Stimulated activated CD4-positive, alpha-beta T cell treated with anti-CD3 and anti-CD28 coated beads, TNF-alpha, amount 100 ng/mL, for 24 hours (primary cell): Measurements from ENCODE around the gene SSH2.
"Not testable (repeated sequence)": the region's sequence is repeated elsewhere in the genome, so short reads cannot be mapped to it uniquely, and the experiment has no call there.

ENCODE experiments used
- DNase-seq, 3 experiments: peaks; one replicate each; pipeline ENCODE4 v3.0.0-alpha.2; 2020; ENCODE audit warnings: low read depth in 3 of 3

SSH2 gene, protein sequence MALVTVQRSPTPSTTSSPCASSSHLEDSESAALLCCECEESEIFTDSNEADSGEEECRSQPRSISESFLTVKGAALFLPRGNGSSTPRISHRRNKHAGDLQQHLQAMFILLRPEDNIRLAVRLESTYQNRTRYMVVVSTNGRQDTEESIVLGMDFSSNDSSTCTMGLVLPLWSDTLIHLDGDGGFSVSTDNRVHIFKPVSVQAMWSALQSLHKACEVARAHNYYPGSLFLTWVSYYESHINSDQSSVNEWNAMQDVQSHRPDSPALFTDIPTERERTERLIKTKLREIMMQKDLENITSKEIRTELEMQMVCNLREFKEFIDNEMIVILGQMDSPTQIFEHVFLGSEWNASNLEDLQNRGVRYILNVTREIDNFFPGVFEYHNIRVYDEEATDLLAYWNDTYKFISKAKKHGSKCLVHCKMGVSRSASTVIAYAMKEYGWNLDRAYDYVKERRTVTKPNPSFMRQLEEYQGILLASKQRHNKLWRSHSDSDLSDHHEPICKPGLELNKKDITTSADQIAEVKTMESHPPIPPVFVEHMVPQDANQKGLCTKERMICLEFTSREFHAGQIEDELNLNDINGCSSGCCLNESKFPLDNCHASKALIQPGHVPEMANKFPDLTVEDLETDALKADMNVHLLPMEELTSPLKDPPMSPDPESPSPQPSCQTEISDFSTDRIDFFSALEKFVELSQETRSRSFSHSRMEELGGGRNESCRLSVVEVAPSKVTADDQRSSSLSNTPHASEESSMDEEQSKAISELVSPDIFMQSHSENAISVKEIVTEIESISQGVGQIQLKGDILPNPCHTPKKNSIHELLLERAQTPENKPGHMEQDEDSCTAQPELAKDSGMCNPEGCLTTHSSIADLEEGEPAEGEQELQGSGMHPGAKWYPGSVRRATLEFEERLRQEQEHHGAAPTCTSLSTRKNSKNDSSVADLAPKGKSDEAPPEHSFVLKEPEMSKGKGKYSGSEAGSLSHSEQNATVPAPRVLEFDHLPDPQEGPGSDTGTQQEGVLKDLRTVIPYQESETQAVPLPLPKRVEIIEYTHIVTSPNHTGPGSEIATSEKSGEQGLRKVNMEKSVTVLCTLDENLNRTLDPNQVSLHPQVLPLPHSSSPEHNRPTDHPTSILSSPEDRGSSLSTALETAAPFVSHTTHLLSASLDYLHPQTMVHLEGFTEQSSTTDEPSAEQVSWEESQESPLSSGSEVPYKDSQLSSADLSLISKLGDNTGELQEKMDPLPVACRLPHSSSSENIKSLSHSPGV (N-terminal part only)

GRCh38 chr17:29929533-29930408 lies at the start of gene SSH2:
SSH2 (minus strand) TSS chr17:29930228; CDS start chr17:29930000, 228 bp downstream.
- DNase-seq: peak; percentile 77 to 89 (median 81)

DNA sequence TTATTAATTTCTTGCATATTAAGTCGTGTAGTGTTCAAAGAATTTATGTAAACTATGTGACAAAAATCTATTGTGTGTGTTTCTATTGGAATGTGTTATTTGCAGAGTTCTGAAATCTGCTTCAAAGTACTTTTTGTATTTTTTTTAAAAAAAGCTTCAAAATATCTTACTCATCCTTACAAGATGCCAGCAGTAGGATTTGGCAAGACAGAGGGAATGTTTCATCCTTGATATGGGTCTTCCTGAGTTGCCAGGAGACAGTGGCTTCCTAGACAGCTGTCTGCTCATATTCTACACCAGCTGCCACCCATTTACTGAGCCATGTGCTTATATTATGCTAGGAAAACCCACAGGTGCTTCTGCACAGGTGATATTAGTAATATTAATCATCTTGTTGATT lies 47.8 kb upstream of the SSH2 start:
- DNase-seq: no peak

GRCh38 chr17:29973005-29973404 lies 43.0 kb upstream of the SSH2 start:
- no peak for DNase-seq

DNA sequence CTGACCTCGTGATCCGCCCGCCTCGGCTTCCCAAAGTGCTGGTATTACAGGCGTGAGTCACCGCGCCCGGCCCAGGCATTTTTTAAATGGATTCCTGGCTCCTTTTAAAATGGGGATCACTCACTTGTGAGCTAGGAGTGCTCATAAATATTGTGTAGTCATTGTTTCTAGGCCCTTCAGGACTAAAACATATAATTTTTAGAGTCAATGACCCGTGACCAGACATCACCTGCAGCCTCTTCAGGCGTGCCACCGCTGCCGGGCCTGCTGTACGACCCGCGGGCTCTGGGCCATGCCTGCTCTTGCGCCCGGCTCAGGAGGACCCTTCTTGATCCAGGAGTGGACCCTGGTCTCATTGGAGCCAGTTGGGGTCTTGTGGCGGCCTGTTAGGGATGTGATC lies 42.2 kb upstream of the SSH2 start:
- no peak for DNase-seq

DNA sequence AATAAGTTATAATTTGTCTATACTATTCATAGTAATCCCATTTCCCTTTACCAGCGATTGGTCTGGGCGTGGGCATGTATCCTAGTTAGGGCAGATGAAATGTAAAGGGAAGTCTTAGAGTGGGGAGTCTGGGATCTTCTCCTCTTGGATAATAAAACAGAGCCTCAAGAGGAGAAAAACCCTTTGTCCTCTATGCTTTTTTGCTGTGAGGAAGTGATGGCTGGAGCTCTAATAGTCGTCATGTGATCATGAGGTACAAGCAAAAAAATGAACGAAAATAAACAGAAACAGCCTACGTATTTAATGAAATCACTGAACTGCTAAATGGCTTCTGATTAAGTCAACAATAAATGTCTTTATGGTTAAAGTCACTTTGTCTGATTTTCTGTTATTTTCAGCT lies 38.2 kb upstream of the SSH2 start:
- no peak for DNase-seq

- DNase-seq: no peak
Measured at GRCh38 chr17:29962656-29963055, 32.6 kb upstream of the SSH2 start.

DNA sequence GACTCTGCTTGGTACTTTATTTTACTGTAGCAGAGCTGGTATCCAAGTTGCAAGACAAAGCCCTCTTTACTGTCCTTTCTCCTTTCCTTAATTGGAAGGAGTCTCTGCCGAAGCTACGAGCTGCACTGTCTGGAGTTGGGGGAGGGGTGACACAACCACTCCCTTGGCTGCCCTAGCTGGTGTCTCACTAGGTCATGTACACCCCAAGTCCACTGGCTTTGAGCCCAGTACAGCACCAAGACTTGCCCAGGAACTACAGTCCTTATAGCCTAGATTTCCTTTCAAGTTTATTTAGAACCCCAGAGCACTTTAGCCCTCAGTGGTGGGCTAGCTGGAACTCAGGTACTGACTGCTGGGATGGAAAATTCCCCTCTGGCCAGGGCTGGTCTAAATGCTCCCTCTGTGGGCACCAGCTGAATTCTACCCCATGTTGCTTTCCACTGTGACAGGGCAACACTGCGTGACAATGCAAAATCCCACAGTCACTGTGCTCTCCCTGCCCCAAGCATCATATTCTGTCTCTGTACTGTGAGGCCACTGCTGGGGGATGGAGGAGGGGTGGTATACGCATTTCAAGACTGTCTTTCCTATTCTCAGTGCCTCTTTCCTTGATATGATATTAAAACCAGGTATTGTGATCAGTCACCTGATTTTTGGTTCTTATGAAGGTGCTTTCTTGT lies 29.8 kb upstream of the SSH2 start:
- DNase-seq: no peak

- DNase-seq: no peak
Measured at GRCh38 chr17:29958947-29959657, 29.1 kb upstream of the SSH2 start.

DNA sequence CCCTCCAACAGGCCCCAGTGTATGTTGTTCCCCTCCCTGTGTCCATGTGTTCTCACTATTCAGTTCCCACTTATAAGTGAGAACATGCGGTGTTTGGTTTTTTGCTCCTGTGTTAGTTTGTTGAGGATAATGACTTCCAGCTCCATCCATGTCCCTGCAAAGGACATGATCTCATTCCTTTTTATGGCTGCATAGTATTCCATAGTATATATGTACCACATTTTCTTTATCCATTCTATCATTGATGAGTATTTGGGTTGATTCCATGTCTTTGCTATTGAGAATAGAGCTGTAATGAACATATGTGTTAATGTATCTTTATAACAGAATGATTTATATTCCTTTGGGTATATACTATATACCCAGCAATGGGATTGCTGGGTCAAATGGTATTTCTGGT lies 27.5 kb upstream of the SSH2 start:
- DNase-seq: not testable (repeated sequence)

DNA sequence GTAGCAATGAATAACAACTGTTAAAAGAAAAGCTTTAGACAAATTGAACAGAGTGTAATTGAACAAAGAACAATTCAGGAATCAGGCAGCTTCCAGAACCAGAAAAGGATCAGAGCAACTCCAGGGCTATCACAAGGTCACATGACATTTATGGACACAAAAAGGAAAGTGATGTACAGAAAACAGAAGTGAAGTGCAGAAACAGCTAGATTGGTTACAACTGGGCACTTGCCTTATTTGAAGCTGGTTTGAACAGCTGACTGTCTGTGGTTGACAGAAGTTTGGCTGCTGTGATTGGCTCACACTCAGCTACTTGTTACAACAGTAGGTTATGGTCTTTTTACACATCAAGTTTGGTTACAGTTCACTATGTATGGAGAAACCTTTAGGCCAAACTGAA lies 26.2 kb upstream of the SSH2 start:
- DNase-seq: no peak

DNA sequence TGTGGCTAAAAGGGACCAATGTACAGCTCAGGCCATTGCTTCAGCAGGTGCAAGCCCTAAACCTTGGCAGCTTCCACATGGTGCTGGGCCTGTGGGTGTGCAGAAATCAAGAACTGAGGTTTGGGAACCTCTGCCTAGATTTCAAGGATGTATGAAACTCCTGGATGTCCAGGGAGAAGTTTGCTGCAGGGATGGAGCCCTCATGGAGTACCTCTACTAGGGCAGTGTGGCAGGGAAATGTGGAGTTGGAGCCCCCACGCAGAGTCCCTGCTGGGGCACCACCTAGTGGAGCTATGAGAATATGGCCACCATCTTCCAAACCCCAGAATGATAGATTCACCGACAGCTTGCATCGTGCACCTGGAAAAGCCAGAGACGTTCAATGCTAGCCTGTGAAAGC lies 24.4 kb upstream of the SSH2 start:
- DNase-seq: no peak

DNA sequence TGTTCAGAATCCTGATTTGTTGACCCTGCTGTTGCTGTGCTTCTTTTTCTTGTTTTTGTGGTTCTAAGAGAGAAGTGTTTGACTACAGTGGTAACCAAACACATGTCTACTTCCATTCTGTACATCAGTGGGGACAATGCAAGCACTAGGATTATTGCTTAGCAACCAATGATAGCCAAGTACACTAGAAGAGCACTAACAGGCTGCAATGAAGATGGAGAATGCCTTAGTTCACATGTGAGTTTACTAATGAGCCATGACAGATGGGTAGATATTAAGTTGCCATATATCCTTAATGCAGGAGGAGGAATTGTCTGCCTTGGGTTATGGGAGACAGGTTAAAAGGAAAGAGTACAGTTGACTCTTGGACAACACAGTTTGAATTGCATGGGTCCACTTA lies 19.7 kb upstream of the SSH2 start:
- no peak for DNase-seq

GRCh38 chr17:29948448-29949215 lies 18.6 kb upstream of the SSH2 start:
- DNase-seq: no peak

- DNase-seq: no peak
Measured at GRCh38 chr17:29945281-29945680, 15.3 kb upstream of the SSH2 start.

- DNase-seq: no peak
Measured at GRCh38 chr17:29941334-29941733, 11.3 kb upstream of the SSH2 start, which contains the start of gene EFCAB5. EFCAB5 (plus strand) TSS chr17:29941634; CDS start chr17:29941797, 163 bp downstream.

GRCh38 chr17:29936724-29937123 lies 6.7 kb upstream of the SSH2 start:
- no peak for DNase-seq

- not testable (repeated sequence) for DNase-seq
Measured at GRCh38 chr17:29935909-29936308, 5.9 kb upstream of the SSH2 start.

DNA sequence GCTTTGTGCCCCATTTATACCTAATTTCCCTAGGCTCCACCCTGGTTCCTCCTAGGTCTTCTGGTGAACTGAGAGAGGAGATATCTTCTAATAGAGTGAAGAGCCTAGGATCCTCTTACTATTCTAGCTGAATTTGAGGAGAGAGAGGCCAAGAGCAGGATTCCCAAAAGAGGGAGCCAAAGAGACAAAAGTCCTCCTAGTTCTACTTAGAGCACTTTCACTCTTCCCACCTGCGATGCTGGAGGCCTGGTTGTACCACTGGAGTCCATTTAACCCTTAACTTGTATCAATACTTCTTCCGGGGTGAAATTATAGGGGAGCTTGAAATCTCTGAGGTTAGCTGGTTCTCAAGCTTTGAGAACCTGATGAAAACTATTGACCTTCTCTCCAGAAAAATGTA lies 3.4 kb upstream of the SSH2 start:
- DNase-seq: no peak
